IPS DF 4.7 (cell line): ENCODE data around the gene ATP9B.

Source experiments
- DNase-seq: peaks from one replicate; pipeline ENCODE4 v3.0.0-alpha.2; 2013; ENCODE audit warnings: low spot score; ENCODE audit errors: extremely low read depth

Gene ATP9B

GRCh38 chr18:79405781-79406575 is 336.8 kb downstream of the ATP9B start:
- no peak for DNase-seq

GRCh38 chr18:79406708-79407107 is 337.5 kb downstream of the ATP9B start:
- no peak for DNase-seq

GRCh38 chr18:79409313-79409712 is 340.1 kb downstream of the ATP9B start:
- DNase-seq: no peak

GRCh38 chr18:79410171-79410641 is 341.0 kb downstream of the ATP9B start:
- DNase-seq: no peak

- no peak for DNase-seq
These were observed 341.8 kb downstream of the ATP9B start for GRCh38 chr18:79410731-79411613.

- no peak for DNase-seq
These were observed 342.7 kb downstream of the ATP9B start for GRCh38 chr18:79411614-79412526.

GRCh38 chr18:79413025-79413424 is 343.8 kb downstream of the ATP9B start:
- no peak for DNase-seq

GRCh38 chr18:79413426-79413825 is 344.2 kb downstream of the ATP9B start:
- DNase-seq: no peak

- DNase-seq: no peak
These were observed 344.7 kb downstream of the ATP9B start for GRCh38 chr18:79413901-79414300.

- DNase-seq: no peak
These were observed 347.0 kb downstream of the ATP9B start for GRCh38 chr18:79416022-79416676.

GRCh38 chr18:79416677-79417052 is 347.5 kb downstream of the ATP9B start:
- DNase-seq: no peak

- DNase-seq: no peak
These were observed 349.0 kb downstream of the ATP9B start for GRCh38 chr18:79418236-79418635.

GRCh38 chr18:79418642-79419041 is 349.4 kb downstream of the ATP9B start:
- no peak for DNase-seq

- DNase-seq: no peak
These were observed 351.0 kb downstream of the ATP9B start for GRCh38 chr18:79420033-79420745.

GRCh38 chr18:79421275-79421857 is 352.2 kb downstream of the ATP9B start:
- no peak for DNase-seq

- no peak for DNase-seq
These were observed 353.0 kb downstream of the ATP9B start for GRCh38 chr18:79422022-79422782.

- no peak for DNase-seq
These were observed 353.6 kb downstream of the ATP9B start for GRCh38 chr18:79422783-79423165.

GRCh38 chr18:79423211-79424007 is 354.2 kb downstream of the ATP9B start:
- no peak for DNase-seq
